Activated effector memory CD4-positive, alpha-beta T cell treated with anti-CD3 and anti-CD28 coated beads, Interleukin-2, amount 50 U/mL, for 16 hours (primary cell): ENCODE measurements around the gene ANKRA2.
A peak's percentile ranks its signal among the peaks of the same experiment; 100 is the strongest.
"Not testable (repeated sequence)": the region's sequence is repeated elsewhere in the genome, so short reads cannot be mapped to it uniquely, and the experiment has no call there.

Experiments
- DNase-seq: peaks from one replicate; pipeline ENCODE4 v3.0.0-alpha.2; 2020

ANKRA2 gene

DNA sequence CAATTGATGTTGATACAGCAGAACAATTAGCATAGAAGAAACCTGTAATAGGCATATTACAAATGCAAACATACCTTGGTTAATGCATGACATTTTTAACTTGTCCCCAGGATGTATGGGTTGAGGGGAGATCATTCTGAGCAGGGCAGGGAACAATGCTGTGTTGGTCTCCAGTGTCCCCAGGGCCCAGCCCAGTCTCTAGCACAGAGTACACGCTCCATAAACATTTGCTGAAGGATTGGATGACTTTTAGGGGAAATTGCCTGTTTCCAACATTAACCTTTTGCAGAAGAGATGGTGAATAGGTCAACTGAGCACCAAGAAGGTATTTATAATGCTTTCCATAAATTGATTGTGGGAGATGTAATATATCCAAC is 20.0 kb downstream of the ANKRA2 start:
- DNase-seq: no peak

DNA sequence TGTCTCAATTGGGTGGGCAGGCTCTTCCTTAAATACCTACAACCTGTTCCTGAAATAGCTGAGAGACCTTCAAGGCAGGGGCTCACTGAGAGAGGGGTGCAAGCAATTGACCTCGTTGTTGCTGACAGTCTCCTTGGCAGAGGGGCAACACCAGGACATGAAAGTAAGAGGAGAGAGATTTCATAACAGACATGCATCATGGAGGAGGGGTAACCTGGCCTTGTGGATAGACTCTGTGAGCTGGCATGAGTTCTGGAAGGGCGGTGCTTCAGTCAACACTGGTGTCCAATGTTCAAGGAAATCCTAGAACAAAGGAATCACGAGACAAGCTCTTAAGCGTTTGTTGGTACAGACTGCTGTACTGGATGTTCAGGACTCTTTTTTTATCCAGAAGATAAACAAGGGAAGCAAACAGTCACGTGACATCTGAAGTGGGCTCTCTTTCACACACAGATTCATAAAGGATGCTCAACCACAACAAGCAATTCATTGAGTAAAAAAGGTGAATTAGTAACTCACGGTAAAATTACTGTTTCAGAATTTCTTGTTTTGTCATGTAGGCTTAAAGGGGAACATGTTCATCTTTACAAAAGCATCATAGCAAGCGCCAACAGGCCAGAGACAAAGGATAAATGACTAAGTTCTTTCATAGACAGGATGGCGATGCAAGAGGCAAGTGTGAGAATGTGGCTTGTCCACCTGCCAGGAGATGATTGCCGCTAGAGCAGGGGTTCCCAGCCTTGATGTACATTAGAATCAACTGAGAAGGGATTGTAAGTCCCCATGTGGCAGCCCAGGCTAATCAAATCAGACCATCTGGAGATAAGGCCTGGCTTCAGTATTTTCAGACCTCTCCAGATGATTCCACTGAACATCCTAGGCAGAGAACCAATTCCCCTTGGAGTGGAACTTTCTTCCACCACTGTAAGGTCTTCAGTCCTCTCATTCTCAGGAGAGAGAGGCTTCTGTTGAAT is 20.7 kb downstream of the ANKRA2 start:
- no peak for DNase-seq

- DNase-seq: no peak
Observed at GRCh38 chr5:73542020-73542419, 23.4 kb downstream of the ANKRA2 start.

- no peak for DNase-seq
Observed at GRCh38 chr5:73540192-73540591, 25.2 kb downstream of the ANKRA2 start.

GRCh38 chr5:73539730-73540129 is 25.7 kb downstream of the ANKRA2 start:
- no peak for DNase-seq

DNA sequence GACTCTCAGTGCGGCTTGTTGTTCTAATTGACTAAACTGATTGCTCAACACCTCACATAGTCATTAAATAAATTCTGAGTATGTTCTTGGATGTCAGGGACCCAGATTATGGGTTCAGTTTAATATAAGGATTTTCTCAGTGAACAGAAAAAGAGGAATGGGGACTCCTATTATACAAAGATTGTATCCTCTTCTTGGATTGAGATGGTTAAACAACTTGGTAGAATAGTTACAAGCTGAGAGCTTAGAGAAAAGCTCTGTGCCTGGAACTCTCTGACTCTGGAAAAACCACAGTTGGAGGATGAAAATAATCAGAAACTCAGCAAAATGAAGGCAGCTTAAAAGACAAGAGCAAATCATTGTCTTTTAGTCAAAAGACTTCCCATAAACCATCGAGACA is 30.5 kb downstream of the ANKRA2 start:
- no peak for DNase-seq

DNA sequence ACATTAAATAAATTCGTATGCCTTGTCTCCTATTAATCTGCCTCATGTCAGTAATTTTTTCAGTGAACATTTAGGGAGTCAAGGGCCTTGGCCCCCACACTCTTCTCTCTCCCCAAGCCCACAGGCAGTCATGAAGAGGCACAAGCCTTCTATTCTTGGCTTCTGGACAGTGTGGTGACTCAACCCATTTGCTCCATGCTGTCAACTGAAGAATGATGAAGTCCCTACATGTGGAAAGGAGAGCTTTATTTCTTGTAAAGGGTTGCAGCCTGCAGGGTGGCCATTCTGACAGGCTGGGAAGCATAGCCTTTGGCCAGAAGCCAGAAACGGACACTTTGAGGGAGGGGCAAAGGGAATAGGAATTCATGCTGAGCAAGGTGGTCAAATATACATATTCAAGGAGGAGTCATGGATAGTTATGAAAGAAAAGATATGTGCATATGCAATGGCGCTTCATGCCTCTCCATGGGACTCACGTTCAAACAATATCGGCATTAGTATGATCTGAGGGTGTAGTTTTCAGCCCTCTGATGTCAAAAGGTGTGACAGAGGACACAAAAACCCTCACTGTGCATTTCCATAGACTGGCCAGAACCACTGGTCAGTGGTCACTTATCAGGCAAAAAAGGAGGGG is 31.3 kb downstream of the ANKRA2 start:
- DNase-seq: no peak

DNA sequence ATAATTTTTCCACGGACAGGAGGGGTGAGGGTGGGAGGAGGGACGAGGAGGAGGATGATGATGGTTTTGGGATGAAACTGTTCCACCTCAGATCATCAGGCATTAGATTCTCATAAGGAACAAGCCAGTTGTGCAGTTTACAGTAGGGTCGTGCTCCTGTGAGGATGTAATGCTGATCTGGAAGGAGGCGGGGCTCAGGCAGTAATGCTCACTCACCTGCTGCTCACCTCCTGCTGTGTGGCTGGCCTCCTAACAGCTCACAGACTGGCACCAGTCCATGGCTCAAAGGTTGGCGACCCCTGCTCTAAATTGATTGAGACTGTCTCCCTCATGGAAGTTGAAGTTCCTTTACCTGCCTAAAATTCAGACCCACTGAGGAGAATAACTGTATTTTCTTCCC is 33.2 kb downstream of the ANKRA2 start:
- DNase-seq: no peak

GRCh38 chr5:73531356-73531755 is 34.1 kb downstream of the ANKRA2 start:
- no peak for DNase-seq

DNA sequence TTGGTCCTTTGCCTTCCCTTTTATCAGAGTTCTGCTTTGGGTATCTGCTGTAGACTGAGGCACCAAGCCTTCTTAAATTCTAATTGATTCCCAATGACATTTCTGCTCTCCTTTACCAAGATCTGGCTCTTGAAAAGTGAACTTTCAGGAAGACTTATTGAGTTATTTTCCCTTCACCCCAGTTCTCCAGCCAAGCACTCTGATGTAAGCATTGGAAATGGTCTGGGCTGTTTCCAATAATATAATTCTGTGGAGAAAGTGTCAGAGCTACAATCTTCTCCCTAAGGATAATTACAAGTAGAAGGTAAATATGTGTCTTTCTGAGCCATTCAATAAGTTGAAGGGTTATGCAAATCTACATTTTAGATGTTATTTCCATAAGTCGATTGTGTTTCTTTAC is 36.4 kb downstream of the ANKRA2 start:
- no peak for DNase-seq

GRCh38 chr5:73528248-73528647 is 37.2 kb downstream of the ANKRA2 start:
- DNase-seq: no peak

GRCh38 chr5:73525606-73526203 is 39.7 kb downstream of the ANKRA2 start:
- no peak for DNase-seq

DNA sequence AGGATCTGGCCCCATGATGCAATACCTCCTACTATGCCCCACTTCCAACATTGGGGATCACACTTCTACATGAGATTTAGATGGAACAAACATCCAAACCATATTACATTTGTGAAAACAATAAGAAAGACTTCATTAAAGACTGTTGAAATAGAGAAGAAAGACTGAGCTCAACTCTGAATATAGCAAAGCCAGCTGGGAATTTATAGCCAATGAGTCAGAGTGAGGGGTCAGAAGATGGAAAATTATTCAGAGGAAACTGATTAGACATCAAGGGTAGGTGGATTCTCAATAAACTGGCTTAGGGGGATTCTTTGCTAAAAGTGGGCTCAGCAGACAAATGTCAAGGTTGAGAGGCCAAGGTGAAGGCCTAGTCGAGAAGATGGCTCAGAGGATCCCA is 41.6 kb downstream of the ANKRA2 start:
- DNase-seq: no peak

DNA sequence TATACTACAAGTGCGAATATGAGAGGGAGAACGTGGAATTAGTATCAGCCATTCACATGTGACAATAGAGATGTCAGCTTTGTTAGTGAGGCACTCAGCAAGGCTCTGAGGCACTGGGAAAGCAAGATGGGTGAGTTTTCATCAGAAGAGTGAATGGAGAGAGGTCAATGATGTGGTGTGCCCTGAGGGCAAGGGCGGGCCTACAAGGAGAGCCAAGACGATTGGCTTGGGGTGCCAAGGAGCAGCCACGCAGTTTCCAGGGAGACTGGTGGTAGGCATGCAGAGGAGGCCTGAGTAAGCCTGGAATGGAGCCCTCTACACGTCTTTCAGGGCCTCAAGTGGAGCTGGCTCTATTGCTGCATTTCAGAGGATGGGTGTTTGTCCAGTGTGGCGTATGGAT is 42.5 kb downstream of the ANKRA2 start:
- DNase-seq: no peak

GRCh38 chr5:73519531-73520283 is 45.7 kb downstream of the ANKRA2 start:
- DNase-seq: peak; percentile 83

DNA sequence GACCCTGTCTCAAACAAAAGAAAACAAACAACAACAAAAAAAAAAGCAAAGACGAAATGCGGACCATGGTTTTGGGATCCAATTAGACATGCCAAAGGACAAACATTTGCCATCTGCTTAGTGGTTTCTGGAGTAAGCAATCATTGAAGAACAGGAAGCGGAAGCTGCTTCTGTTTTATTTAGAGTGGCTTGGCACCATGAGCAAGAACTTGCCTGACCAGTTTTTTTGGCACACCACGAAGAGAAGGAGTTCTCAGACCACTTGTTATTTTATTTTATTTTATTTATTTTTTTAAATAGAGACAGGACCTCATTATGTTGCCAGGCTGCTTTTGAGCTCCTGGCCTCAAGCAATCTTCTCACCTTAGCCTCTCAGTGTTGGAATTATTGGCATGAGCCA is 50.2 kb downstream of the ANKRA2 start:
- no peak for DNase-seq

GRCh38 chr5:73514418-73514817 is 51.0 kb downstream of the ANKRA2 start:
- no peak for DNase-seq

DNA sequence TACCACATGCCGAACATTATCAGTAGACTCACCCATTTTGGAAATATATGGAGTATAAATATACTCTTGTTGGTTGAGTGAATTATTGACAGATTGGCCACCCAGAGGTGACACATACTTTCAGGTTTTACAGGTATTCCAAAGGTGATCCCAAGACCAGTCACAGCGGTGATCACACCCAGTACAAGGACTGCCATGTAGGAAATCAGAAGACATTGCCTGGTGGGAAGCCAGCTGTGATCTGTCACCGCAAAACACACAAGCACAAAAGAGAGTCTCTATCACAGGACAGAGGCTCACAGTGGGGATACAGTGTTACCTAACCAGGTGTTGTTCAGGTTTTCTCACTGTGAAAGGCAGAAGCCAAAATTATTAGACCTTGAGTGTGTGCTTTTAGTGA is 51.4 kb downstream of the ANKRA2 start:
- no peak for DNase-seq

GRCh38 chr5:73508521-73508920 is 56.9 kb downstream of the ANKRA2 start:
- not testable (repeated sequence) for DNase-seq

DNA sequence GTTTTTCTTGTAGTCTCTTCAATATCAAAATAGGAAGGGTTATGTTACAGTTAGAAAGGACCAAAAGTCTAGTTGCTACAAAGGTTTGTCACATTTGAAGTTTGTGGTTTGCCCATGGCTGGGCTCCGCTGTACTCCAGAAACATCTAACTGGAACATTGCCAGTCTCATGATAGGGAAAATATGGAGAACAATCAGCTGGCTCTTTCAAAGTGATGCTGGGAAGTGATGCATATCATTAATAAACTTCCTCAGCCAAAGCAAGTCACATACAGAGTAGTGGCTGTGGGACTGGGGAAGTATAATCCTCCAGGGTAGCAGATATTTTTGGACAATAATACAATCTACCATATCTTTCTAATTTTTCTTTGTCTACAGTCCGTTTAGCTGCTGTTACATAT is 58.4 kb downstream of the ANKRA2 start:
- DNase-seq: no peak

- no peak for DNase-seq
Observed at GRCh38 chr5:73506459-73506955, 58.9 kb downstream of the ANKRA2 start.
